Measurements from ENCODE around the gene CCNK. TPM values are rescaled to one million over a fixed set of nuclear protein-coding genes. Genes with fewer than 3 reads are reported as not detected.

Gene CCNK
- total RNA-seq, 2 experiments from 2014 or later: 88.4 to 90.4 TPM

- DNase-seq (no peak), ATAC-seq (ENCODE audit: low read depth) (no peak)
- no peak overlapping the region for H3K27ac Mint-ChIP-seq
- H3K4me3 Mint-ChIP-seq: no peak overlapping the region
- H3K4me1 Mint-ChIP-seq: peaks cover 21% of the 10 kb centered on the region
- H3K36me3 Mint-ChIP-seq: no peaks in the 10 kb centered on the region
- H3K9me3 Mint-ChIP-seq: no peaks in the 10 kb centered on the region
- POLR2A ChIA-PET: no interaction called here
- no peaks in the 10 kb centered on the region for H3K27me3 Mint-ChIP-seq
Measured at GRCh38 chr14:99472937-99473336, 8.3 kb upstream of the CCNK start.

DNA sequence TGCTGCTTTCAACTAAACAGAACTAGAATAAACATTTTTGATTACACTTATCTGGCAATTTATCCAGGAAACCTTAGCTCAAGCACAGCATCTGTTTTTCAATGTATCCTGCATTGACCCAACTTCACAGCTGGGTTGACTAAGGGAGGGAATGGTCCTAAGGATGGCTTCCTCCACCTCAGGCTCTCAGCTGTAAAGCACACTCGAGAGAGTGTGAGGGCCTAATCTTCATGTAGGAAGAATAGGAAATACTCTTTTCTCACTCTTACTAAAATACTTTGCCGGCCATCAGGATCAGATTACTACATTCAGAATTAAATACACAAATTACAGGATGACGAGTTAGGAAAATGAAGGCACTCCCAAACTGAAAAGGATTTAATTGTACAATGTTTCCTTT is 7.8 kb upstream of the CCNK start:
- Mint-ChIP-seq H3K27me3 (no peaks in the 10 kb centered on the region), H3K9me3 (no peaks in the 10 kb centered on the region), H3K4me1 (peaks cover 20% of the 10 kb centered on the region), H3K36me3 (no peaks in the 10 kb centered on the region), H3K4me3 (no peak overlapping the region), H3K27ac (no peak overlapping the region)
- POLR2A ChIA-PET: no interaction called here
- DNase-seq: no peak
- ATAC-seq (ENCODE audit: low read depth): no peak

GRCh38 chr14:99475179-99475578 is 6.0 kb upstream of the CCNK start:
- Mint-ChIP-seq H3K9me3 (no peaks in the 10 kb centered on the region), H3K36me3 (no peaks in the 10 kb centered on the region), H3K27ac (no peak overlapping the region), H3K4me3 (no peak overlapping the region), H3K27me3 (no peaks in the 10 kb centered on the region), H3K4me1 (peaks cover 19% of the 10 kb centered on the region)
- ATAC-seq (ENCODE audit: low read depth) (no peak), DNase-seq (no peak)
- POLR2A ChIA-PET: no interaction called here

GRCh38 chr14:99475660-99476059 is 5.5 kb upstream of the CCNK start:
- Mint-ChIP-seq H3K4me3 (no peak overlapping the region), H3K4me1 (peaks cover 19% of the 10 kb centered on the region), H3K27ac (no peak overlapping the region), H3K36me3 (no peaks in the 10 kb centered on the region), H3K27me3 (no peaks in the 10 kb centered on the region), H3K9me3 (no peaks in the 10 kb centered on the region)
- ATAC-seq (ENCODE audit: low read depth) (no peak), DNase-seq (no peak)
- POLR2A ChIA-PET: no interaction called here

- Mint-ChIP-seq H3K27ac (peak overlapping the region; percentile 51), H3K4me1 (peaks cover 16% of the 10 kb centered on the region), H3K4me3 (no peak overlapping the region), H3K27me3 (no peaks in the 10 kb centered on the region), H3K9me3 (no peaks in the 10 kb centered on the region), H3K36me3 (no peaks in the 10 kb centered on the region)
- ATAC-seq (ENCODE audit: low read depth) (no peak), DNase-seq (no peak)
- POLR2A ChIA-PET: no interaction called here
Measured at GRCh38 chr14:99476864-99477263, 4.3 kb upstream of the CCNK start.

DNA sequence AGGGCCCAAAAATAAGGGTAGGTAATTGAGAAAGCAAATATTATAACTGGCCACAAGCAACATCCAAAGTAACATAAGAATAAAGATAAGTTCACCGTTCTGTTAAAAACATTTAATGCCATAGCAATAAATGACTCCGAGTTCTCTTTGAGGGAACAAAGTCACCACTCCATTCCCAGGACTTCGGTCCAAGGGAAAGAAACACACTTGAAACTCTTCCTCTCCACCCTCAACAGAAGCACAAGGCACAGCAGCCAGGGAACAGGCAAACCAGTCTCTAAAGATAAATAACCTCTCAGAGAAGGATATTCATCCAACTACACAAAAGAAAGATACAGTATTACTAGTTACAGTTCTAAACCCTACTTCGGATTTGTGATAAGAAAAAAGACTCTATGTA is 3.1 kb upstream of the CCNK start:
- no peak for DNase-seq
- no peaks in the 10 kb centered on the region for H3K36me3 Mint-ChIP-seq
- ATAC-seq (ENCODE audit: low read depth): no peak
- POLR2A ChIA-PET: no interaction called here
- no peak overlapping the region for H3K4me3 Mint-ChIP-seq
- H3K4me1 Mint-ChIP-seq: peaks cover 25% of the 10 kb centered on the region
- no peaks in the 10 kb centered on the region for H3K27me3 Mint-ChIP-seq
- no peaks in the 10 kb centered on the region for H3K9me3 Mint-ChIP-seq
- H3K27ac Mint-ChIP-seq: no peak overlapping the region

- ATAC-seq (ENCODE audit: low read depth): no peak
- peak overlapping the region; percentile 98 for H3K4me3 Mint-ChIP-seq
- peak overlapping the region; percentile 2 for H3K27ac Mint-ChIP-seq
- peaks cover 35% of the 10 kb centered on the region for H3K4me1 Mint-ChIP-seq
- DNase-seq: no peak
- POLR2A ChIA-PET: interaction anchor here (0.7 to 1.7 kb wide), 2 partner anchors 20 to 125 kb away, joined by 3 to 13 read pairs; partner anchors contain the start of gene CCDC85C
- no peaks in the 10 kb centered on the region for H3K27me3 Mint-ChIP-seq
- H3K36me3 Mint-ChIP-seq: no peaks in the 10 kb centered on the region
- no peaks in the 10 kb centered on the region for H3K9me3 Mint-ChIP-seq
Measured at GRCh38 chr14:99479160-99479905, 1.9 kb upstream of the CCNK start.

- Mint-ChIP-seq H3K27ac (peak within 1 kb of the TSS; percentile 98), H3K9me3 (no peaks in the 10 kb centered on the region), H3K4me3 (peak within 1 kb of the TSS; percentile 98), H3K36me3 (no peaks in the 10 kb centered on the region), H3K4me1 (peaks cover 36% of the 10 kb centered on the region), H3K27me3 (no peaks in the 10 kb centered on the region)
- POLR2A ChIA-PET: interaction anchor here (0.6 to 1.7 kb wide), 11 partner anchors 12 to 1137 kb away, joined by 3 to 13 read pairs (median 3); partner anchors contain the start of genes BCL11B and CCDC85C
- peak; percentile 65 for DNase-seq
- ATAC-seq (ENCODE audit: low read depth): peak; percentile 0
Measured at GRCh38 chr14:99479906-99480869, 1.0 kb upstream of the CCNK start, which contains the start of gene SETD3. SETD3 (minus strand) TSS chr14:99480859; CDS start chr14:99465805, 15,054 bp downstream.

- peak overlapping the region; percentile 97 for H3K4me3 Mint-ChIP-seq
- no peak for DNase-seq
- no peaks in the 10 kb centered on the region for H3K27me3 Mint-ChIP-seq
- H3K27ac Mint-ChIP-seq: peak overlapping the region; percentile 98
- H3K9me3 Mint-ChIP-seq: no peaks in the 10 kb centered on the region
- ATAC-seq (ENCODE audit: low read depth): no peak
- POLR2A ChIA-PET: interaction anchor here (1.0 to 1.3 kb wide), 2 partner anchors 13 to 210 kb away, joined by 3 to 4 read pairs; partner anchors contain the start of gene BCL11B
- no peaks in the 10 kb centered on the region for H3K36me3 Mint-ChIP-seq
- H3K4me1 Mint-ChIP-seq: peaks cover 43% of the 10 kb centered on the region
Measured at GRCh38 chr14:99481745-99482099, 513 bp downstream of the CCNK start.

GRCh38 chr14:99484106-99484505 is 2.9 kb downstream of the CCNK start:
- DNase-seq: no peak

DNA sequence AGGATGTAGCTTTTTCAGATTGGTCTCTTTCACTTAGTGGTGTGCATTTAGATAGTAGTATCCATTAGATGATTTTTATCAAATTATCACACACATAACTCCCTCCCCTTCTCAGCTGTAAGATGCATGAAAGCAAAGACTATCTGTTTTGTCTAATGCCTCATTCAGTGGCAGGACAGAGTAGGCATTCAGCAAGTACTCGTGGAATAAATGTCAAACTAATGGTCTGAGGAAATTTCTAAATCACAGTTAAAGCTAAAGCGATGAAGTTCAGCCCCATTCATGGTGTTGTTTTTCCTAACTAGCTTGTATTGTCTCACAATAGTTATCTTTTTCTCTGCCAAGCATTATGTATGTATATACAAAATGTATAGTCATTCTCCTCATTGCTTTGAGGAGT is 16.1 kb downstream of the CCNK start:
- no peaks in the 10 kb centered on the region for H3K27me3 Mint-ChIP-seq
- POLR2A ChIA-PET: no interaction called here
- peaks cover 11% of the 10 kb centered on the region for H3K4me1 Mint-ChIP-seq
- no peak for ATAC-seq (ENCODE audit: low read depth)
- no peaks in the 10 kb centered on the region for H3K9me3 Mint-ChIP-seq
- H3K4me3 Mint-ChIP-seq: no peak overlapping the region
- H3K36me3 Mint-ChIP-seq: peaks cover 35% of the 10 kb centered on the region
- no peak overlapping the region for H3K27ac Mint-ChIP-seq
- DNase-seq: no peak

More at GRCh38 chr14:99484106-99484505, 2.9 kb downstream of the CCNK start:
- H3K4me1 Mint-ChIP-seq: peaks cover 32% of the 10 kb centered on the region
- H3K9me3 Mint-ChIP-seq: no peaks in the 10 kb centered on the region
- POLR2A ChIA-PET: no interaction called here
- no peak for ATAC-seq (ENCODE audit: low read depth)
- no peaks in the 10 kb centered on the region for H3K27me3 Mint-ChIP-seq
- H3K4me3 Mint-ChIP-seq: no peak overlapping the region
- no peak overlapping the region for H3K27ac Mint-ChIP-seq
- H3K36me3 Mint-ChIP-seq: no peaks in the 10 kb centered on the region

DNA sequence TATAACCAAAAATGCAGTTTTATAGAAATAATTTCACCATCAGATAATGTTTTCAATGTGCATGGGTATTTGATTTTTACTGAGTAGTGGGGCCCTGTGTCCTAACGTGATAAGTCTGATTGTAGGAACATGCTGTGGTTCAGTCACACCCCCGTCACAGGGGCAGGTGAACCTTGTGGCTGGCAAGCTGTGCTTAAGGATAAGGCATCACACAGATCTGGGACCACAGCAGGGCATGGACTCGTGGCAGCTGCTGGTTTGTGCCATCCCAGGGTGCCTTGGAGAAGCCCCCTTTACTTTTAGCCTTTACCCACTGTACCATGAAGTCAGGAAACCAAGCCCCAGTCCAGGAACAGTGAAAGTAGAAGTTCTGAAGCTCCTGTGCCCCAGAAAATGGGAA is 16.7 kb downstream of the CCNK start:
- Mint-ChIP-seq H3K4me1 (peaks cover 11% of the 10 kb centered on the region), H3K27me3 (no peaks in the 10 kb centered on the region), H3K4me3 (no peak overlapping the region), H3K27ac (no peak overlapping the region), H3K36me3 (peaks cover 36% of the 10 kb centered on the region), H3K9me3 (no peaks in the 10 kb centered on the region)
- no peak for ATAC-seq (ENCODE audit: low read depth)
- DNase-seq: no peak
- POLR2A ChIA-PET: no interaction called here

DNA sequence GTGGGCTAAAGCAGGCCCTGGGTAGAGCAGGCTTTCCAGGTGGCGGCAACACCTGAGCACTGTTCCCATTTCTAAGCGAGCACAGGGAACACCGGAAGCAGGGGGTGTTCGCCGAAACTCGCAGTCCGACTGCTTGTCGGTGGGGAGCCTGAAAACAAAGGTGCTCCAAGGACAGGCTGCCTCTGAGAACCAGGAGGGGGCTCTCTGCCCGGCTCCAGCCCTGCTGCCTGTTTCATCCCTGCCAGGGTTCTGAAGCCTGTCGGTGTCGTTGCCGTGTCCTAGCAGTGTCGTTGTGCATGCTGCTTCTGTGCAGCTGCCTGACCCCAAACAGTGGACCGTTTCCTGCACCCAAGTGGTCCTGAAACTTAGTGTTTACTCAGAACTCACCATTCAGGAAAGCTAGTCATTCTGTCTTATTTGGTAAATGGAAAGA is 21.8 kb downstream of the CCNK start:
- no peaks in the 10 kb centered on the region for H3K27me3 Mint-ChIP-seq
- H3K9me3 Mint-ChIP-seq: no peaks in the 10 kb centered on the region
- H3K4me3 Mint-ChIP-seq: no peak overlapping the region
- POLR2A ChIA-PET: no interaction called here
- H3K27ac Mint-ChIP-seq: no peak overlapping the region
- H3K36me3 Mint-ChIP-seq: peaks cover 32% of the 10 kb centered on the region
- no peak for DNase-seq
- no peak for ATAC-seq (ENCODE audit: low read depth)
- no peaks in the 10 kb centered on the region for H3K4me1 Mint-ChIP-seq
